Stimulated activated CD8-positive, alpha-beta memory T cell treated with anti-CD3 and anti-CD28 coated beads, Interleukin-12 subunit alpha, Interleukin-12 subunit beta, amount 100 ng/mL, for 4 hours (primary cell): Measurements from ENCODE around the gene NOX5.

Source experiments
- DNase-seq: peaks from one replicate; pipeline ENCODE4 v3.0.0-alpha.2; 2020; ENCODE audit warnings: low read depth

Gene NOX5

GRCh38 chr15:69018951-69019350, 4.5 kb downstream of the NOX5 start:
- DNase-seq = no peak

DNA sequence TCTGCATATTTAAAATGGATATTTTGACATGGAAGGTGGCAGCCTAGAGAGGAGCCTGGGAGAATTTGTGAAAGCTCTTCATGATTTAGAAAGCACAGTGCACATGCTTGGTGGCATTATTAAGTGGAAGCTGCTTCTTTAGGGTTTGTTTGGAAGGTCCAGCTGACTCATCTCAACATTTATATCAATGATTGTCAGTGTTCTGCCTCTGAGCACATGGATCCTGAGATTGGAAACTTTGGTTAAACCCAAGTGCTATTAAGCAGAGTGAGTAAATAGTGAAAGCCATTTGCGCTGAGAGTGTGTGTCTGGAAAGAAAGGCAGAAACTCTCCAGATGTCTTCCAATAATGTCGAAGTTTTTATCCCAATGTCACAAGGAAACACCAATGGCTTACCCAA, 7.4 kb downstream of the NOX5 start:
- no peak for DNase-seq

DNA sequence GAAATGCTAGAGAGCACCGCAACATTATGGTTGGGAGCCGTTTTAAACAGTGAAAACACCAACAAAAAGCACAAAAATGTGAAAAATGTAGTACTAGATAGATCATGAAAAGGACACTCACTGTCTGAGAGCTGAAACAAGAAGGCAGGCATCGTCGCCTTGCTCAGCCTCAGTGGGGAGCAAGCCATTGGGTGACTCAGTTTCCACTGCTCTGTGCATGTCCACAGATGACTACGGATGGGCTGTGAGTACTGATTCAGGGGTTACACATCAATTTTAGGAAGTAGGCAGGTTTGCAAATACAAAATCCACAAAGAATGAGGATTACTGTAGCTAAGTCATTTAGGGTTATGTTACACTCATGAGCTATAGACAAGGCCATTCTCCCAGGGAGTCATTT, 10.8 kb downstream of the NOX5 start:
- no peak for DNase-seq

DNA sequence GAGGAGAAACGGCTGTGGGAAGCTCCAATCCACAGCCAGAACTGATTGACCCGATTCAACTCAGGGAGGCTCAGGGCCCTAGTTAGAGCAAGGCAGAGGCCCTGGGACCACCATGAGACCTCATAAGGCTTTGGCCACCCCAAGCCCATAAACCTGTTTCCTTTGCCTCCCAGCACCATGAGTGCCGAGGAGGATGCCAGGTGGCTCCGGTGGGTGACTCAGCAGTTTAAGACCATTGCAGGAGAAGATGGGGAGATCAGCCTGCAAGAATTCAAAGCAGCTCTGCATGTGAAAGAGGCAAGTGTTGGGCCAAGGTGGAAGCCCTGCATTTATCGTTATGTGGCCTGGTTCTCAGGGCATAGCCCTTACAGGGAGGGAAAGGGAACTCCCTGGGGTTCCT, 11.9 kb downstream of the NOX5 start:
- DNase-seq = no peak

DNA sequence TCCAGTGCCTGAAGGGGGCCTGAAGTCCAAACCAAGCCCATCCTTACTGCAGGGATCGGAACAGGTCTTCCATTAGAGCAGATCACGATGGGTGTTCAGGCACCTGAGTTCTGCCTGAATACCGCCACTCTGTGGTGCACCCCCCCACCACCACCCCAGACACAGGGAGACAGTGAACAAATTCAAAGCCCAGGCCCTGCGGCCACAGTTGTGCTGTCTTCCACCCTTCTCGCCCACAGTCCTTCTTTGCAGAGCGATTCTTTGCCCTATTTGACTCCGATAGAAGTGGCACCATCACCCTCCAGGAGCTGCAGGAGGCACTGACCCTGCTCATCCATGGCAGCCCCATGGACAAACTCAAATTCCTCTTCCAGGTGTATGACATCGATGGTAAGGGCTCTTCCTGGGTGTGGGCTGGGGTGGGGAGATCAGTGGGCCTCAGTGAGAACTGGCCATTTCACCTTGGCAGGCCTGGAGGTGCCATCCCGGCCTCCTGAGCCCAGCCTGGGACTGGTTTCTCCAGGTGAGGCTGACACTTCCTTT, 13.6 kb downstream of the NOX5 start:
- DNase-seq = no peak

DNA sequence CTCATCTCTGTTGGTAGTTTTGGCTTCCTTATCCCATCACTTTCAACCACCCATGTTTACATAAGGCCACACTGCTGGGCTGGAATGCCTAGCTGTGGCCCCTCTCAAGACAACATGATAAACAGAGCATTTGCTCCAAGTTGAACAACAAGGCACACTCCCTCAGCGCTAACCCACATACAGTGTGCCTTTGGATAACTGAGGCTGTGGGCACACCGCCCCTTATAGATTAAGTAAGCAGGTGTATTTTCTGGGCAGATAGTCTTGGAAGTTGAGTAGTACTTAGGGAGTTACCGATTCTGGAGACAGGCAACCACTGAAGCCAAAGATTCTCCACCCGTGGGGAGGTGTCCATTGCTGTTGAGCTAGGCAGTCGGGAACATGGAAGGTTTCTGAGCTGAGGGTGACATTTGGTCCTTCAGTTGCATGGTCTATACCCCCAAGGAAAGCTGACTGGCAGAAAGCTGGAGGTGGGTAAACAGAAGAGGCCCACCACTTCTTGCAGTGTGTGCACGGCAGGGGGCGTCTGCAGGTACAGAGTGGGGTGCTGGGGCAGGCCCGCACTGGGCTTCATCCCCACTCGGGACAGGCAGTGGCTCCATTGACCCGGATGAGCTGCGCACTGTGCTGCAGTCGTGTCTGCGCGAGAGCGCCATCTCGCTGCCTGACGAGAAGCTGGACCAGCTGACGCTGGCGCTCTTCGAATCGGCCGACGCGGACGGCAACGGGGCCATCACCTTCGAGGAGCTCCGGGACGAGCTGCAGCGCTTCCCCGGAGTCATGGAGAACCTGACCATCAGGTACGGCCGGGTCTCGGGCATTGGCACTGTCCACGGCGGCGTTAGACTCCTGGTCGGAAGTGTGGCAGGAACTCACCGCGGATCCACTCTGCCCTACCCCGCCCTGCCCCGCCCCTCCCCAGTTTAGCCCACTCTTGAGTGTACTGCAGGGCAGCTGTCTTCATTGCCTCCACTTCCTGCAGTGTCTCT, 16.8 kb downstream of the NOX5 start:
- no peak for DNase-seq

DNA sequence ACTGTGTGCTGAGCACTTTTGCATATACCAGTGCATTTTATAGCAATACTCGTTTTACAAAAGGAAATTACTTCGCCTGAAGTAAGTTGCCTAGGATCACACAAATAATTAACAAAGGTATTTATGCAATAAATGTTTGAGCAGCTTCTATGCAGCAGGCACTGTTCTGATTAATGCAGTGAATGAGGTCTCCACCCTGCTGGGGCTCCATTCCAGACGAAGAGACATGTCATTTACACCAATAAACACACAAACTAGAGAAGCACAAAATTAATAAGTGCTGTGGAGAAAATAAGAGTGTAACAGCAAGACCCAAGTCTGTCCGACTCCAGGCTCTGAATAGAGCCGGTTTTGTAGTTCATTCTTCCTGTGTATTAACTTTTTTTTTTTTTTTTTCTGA, 17.5 kb downstream of the NOX5 start:
- DNase-seq = no peak

DNA sequence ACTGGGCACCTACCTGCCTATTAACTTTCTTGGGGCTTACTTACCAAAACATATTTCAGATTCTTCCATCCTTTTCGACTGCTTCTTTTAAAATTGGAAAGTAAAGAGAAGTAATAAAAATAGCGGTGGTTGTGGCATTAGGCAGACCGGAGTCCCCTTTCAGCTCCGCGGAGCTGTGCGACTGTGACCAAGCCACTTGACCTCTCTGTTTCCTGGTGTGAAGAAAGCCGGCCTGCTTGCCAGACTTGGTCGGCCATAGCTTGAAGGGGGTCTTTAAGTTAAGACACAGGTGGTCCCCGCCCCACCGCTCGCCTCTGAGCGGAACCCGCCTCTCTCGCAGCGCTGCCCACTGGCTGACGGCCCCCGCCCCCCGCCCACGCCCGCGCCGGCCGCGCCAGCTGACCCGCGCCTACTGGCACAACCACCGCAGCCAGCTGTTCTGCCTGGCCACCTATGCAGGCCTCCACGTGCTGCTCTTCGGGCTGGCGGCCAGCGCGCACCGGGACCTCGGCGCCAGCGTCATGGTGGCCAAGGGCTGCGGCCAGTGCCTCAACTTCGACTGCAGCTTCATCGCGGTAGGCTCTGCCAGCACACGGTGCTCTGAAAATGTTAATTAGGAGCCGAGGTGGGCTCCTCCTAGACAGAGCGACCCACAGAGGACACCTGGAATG, 18.3 kb downstream of the NOX5 start:
- DNase-seq = no peak

GRCh38 chr15:69034352-69034751, 19.9 kb downstream of the NOX5 start:
- DNase-seq = no peak

- no peak for DNase-seq
Measured at GRCh38 chr15:69035205-69035917, 20.9 kb downstream of the NOX5 start.

GRCh38 chr15:69035918-69036258, 21.4 kb downstream of the NOX5 start:
- DNase-seq = no peak

DNA sequence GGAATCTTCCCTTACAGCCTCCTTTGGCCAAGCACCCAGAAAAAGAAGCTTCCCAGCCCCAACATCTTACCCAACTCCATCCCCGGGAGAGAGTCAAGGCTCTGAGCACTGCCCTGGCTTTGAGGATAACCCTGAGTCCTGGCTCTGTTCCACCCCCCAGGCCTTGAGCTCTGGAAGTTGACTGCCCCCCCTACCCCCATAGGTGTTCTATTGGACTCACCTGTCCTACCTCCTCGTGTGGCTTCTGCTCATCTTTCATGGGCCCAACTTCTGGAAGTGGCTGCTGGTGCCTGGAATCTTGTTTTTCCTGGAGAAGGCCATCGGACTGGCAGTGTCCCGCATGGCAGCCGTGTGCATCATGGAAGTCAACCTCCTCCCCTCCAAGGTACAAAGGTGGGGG, 22.3 kb downstream of the NOX5 start:
- no peak for DNase-seq

- DNase-seq = no peak
Measured at GRCh38 chr15:69037482-69037881, 23.0 kb downstream of the NOX5 start.

DNA sequence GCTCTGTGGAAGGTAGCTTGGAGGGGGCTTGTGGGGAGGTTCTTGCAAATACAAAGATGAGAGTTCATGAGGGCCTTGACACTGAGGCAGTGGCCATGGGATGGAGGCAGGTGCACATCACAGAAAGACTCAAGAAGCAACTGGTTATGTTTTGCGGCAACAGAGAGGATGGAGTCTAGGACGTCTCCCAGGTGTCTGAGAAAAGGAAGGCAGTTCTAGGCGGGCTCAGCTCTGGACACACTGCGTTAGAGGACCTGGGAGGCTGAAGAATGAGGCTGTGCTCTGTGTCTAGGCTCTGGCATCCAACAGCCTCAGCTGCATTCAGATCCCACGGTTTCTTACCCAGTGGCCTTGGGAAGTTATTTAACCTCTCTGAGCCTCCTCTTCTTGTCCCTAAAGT, 23.5 kb downstream of the NOX5 start:
- DNase-seq = no peak

DNA sequence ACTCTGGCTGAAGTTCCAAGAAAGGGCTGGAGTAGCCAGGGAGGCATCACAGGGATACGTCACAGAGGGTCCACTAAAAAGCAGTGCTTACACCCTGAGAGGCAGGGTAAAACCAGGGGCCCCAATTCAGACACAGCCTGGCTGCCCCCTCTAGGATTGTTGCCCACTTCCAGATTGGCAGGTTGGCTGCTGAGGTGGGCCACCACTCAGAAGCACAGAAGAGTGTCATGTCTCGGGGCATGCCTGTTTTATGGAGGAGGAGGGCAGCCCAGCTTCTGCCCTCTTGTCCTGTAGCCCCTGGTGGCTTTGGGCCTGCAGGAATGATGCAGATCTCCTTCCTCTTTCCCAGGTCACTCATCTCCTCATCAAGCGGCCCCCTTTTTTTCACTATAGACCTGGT, 24.0 kb downstream of the NOX5 start:
- no peak for DNase-seq

GRCh38 chr15:69039516-69040225, 25.2 kb downstream of the NOX5 start:
- no peak for DNase-seq

DNA sequence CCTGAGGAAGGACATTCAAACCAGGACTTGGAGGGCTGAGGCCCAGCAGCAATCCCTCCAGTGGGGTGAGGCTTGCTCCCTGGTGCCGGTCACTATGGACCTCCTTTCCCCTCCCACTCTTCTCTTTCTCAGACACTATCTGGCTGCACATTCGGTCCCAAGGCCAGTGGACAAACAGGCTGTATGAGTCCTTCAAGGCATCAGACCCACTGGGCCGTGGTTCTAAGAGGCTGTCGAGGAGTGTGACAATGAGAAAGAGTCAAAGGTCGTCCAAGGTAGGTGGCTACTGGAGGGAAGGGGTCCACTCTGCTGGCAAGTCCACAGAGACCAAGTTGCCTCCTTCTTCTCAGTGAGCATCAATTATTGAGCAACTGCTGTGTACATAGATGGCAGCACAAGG, 28.0 kb downstream of the NOX5 start:
- no peak for DNase-seq

- DNase-seq = no peak
Measured at GRCh38 chr15:69045802-69046201, 31.3 kb downstream of the NOX5 start.

GRCh38 chr15:69046781-69047180, 32.3 kb downstream of the NOX5 start:
- no peak for DNase-seq

- DNase-seq = no peak
Measured at GRCh38 chr15:69049976-69050375, 35.5 kb downstream of the NOX5 start.

GRCh38 chr15:69055251-69055650, 40.8 kb downstream of the NOX5 start:
- no peak for DNase-seq

DNA sequence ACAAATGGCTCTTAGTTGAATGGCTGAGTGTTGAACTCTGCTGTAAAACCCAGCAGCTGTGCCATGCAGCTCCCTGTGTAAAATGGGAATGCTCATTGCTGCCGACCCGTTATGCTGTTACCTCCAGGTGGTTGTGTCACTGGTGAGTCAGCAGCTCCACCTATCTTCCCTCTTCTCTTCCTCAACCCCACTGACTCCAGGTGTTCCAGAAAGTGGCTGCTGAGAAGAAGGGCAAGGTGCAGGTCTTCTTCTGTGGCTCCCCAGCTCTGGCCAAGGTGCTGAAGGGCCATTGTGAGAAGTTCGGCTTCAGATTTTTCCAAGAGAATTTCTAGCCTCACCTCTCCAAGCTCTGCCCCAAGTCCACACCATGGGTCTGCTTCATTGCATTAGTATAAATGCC, 41.9 kb downstream of the NOX5 start:
- no peak for DNase-seq
